Common myeloid progenitor, CD34-positive (primary cell): Measurements from ENCODE around the gene EGFL6.

ENCODE experiments used
- CTCF ChIA-PET: fragments of 350-600 bp; sonication (Branson Sonifier 250); formaldehyde crosslinking; loops from one replicate; lab custom pipeline; 2021; ENCODE audit warnings: antibody characterized with exemption; lab: Charles Lee
- POLR2A ChIA-PET: fragments of 350-600 bp; sonication (Branson Sonifier 250); formaldehyde crosslinking; loops from one replicate; lab custom pipeline; 2021; ENCODE audit warnings: antibody characterized with exemption; lab: Charles Lee
- DNase-seq, 3 donors: peaks; one replicate each; pipeline versions ENCODE4 v3.0.0 to v3.0.0-alpha.2; 2013
- H3K27ac ChIP-seq, 2 experiments: 1 replicate in 1 of 2; 2 replicates in 1 of 2; pipeline ENCODE4 v1.7.0; 2013; ENCODE audit warnings: inconsistent platforms in 2 of 2, low read length in 2 of 2, mild to moderate bottlenecking in 2 of 2, low read depth in 1 of 2, moderate library complexity in 1 of 2; ENCODE audit not compliant: severe bottlenecking in 2 of 2, insufficient read depth in 1 of 2, poor library complexity in 1 of 2
- H3K27me3 ChIP-seq, 5 experiments: replicated peaks in 2 of 5; 1 replicate in 3 of 5; 2 replicates in 2 of 5; pipeline versions ENCODE4 v1.6.1 to v1.7.0; 2013; ENCODE audit warnings: low read length in 4 of 5, mild to moderate bottlenecking in 2 of 5, moderate library complexity in 2 of 5, inconsistent platforms in 1 of 5; ENCODE audit not compliant: insufficient read depth in 5 of 5, control insufficient read depth in 4 of 5
- H3K36me3 ChIP-seq, 4 experiments: 1 replicate in 2 of 4; 2 replicates in 2 of 4; pipeline versions ENCODE4 v1.6.1 to v1.7.0; 2013; ENCODE audit warnings: low read length in 3 of 4, control low read depth in 1 of 4, mild to moderate bottlenecking in 1 of 4; ENCODE audit not compliant: control insufficient read depth in 4 of 4, insufficient read depth in 4 of 4
- H3K4me1 ChIP-seq, 4 experiments: 1 replicate in 3 of 4; 2 replicates in 1 of 4; pipeline versions ENCODE4 v1.6.1 to v1.7.1; 2013; ENCODE audit warnings: low read length in 3 of 4, mild to moderate bottlenecking in 3 of 4, control low read depth in 1 of 4, inconsistent platforms in 1 of 4, moderate library complexity in 1 of 4; ENCODE audit not compliant: control insufficient read depth in 4 of 4, insufficient read depth in 4 of 4; ENCODE audit errors: control extremely low read depth in 1 of 4
- H3K4me3 ChIP-seq, 7 experiments: 1 replicate in 4 of 7; 2 replicates in 3 of 7; pipeline versions ENCODE4 v1.5.1 to v1.7.0; 2013; ENCODE audit warnings: mild to moderate bottlenecking in 7 of 7, low read length in 6 of 7, moderate library complexity in 6 of 7, inconsistent platforms in 2 of 7, low read depth in 2 of 7, control low read depth in 1 of 7; ENCODE audit not compliant: insufficient read depth in 4 of 7, control insufficient read depth in 1 of 7; ENCODE audit errors: extremely low read depth in 1 of 7
- H3K9me3 ChIP-seq, 5 experiments: 1 replicate in 4 of 5; 2 replicates in 1 of 5; pipeline versions ENCODE4 v1.6.1 to v1.7.1; 2013; ENCODE audit warnings: low read length in 4 of 5, mild to moderate bottlenecking in 2 of 5, inconsistent platforms in 1 of 5, low read depth in 1 of 5, moderate library complexity in 1 of 5; ENCODE audit not compliant: control insufficient read depth in 4 of 5, insufficient read depth in 2 of 5; ENCODE audit errors: control extremely low read depth in 1 of 5
- WGBS: methylation state at CpG from one replicate; pipeline ENCODE4 v1.1.5; 2013; ENCODE audit not compliant: insufficient coverage; 5-methylcytosine and 5-hydroxymethylcytosine counted together

EGFL6 gene

DNA sequence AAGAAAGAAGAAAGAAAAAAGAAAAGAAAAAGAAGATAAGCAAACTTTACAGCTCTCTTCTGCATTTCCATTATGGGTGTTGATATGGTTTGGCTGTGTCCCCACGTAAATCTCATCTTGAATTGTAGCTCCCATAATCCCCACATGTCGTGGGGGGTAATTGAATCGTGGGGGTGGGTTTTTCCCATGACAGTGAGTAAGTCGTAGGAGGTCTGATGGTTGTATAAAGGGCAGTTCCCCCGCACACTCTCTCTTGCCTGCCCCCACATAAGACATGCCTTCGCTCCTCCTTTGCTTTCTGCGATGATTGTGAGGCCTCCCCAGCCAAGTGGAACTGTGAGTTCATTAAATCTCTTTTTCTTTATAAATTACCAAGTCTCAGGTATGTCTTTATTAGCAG lies 112.2 kb downstream of the EGFL6 start:
- POLR2A ChIA-PET = no interaction called here
- CTCF ChIA-PET = no interaction called here
- 80% methylated on average over 1 of the region's 7 CpGs for WGBS

More for the DNA sequence above, 112.2 kb downstream of the EGFL6 start:
- H3K27ac ChIP-seq = no peak overlapping the region
- no peak for DNase-seq
- H3K4me1 ChIP-seq = no peaks in the 10 kb centered on the region
- H3K9me3 ChIP-seq = no peaks in the 10 kb centered on the region
- no peaks in the 10 kb centered on the region for H3K36me3 ChIP-seq
- no peaks in the 10 kb centered on the region for H3K27me3 ChIP-seq
- no peak overlapping the region for H3K4me3 ChIP-seq
